Measurements from ENCODE around the gene GRAMD2B. TPM values are rescaled to one million over a fixed set of nuclear protein-coding genes. Genes with fewer than 3 reads are reported as not detected.

The GRAMD2B gene
- total RNA-seq, 1 donor from 2014 or later: 13.7 TPM

GRCh38 chr5:126523818-126524510 is 100.8 kb downstream of the GRAMD2B start:
- Histone ChIP-seq H3K4me1 (peaks cover 54% of the 10 kb centered on the region), H3K36me3 (no peaks in the 10 kb centered on the region), H3K27me3 (ENCODE audit: low read depth) (no peaks in the 10 kb centered on the region), H3K9me3 (no peaks in the 10 kb centered on the region), H3K4me3 (no peak overlapping the region), H3K27ac (peak overlapping the region; percentile 60)
- ATAC-seq: peak; percentile 80 to 81
- no peak for DNase-seq
- TF ChIP-seq, protein P1, sequence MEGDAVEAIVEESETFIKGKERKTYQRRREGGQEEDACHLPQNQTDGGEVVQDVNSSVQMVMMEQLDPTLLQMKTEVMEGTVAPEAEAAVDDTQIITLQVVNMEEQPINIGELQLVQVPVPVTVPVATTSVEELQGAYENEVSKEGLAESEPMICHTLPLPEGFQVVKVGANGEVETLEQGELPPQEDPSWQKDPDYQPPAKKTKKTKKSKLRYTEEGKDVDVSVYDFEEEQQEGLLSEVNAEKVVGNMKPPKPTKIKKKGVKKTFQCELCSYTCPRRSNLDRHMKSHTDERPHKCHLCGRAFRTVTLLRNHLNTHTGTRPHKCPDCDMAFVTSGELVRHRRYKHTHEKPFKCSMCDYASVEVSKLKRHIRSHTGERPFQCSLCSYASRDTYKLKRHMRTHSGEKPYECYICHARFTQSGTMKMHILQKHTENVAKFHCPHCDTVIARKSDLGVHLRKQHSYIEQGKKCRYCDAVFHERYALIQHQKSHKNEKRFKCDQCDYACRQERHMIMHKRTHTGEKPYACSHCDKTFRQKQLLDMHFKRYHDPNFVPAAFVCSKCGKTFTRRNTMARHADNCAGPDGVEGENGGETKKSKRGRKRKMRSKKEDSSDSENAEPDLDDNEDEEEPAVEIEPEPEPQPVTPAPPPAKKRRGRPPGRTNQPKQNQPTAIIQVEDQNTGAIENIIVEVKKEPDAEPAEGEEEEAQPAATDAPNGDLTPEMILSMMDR (IDR thresholded peaks at IDR 0.05): no peak
- intact Hi-C loops (cut with DNase I): no loop called here

DNA sequence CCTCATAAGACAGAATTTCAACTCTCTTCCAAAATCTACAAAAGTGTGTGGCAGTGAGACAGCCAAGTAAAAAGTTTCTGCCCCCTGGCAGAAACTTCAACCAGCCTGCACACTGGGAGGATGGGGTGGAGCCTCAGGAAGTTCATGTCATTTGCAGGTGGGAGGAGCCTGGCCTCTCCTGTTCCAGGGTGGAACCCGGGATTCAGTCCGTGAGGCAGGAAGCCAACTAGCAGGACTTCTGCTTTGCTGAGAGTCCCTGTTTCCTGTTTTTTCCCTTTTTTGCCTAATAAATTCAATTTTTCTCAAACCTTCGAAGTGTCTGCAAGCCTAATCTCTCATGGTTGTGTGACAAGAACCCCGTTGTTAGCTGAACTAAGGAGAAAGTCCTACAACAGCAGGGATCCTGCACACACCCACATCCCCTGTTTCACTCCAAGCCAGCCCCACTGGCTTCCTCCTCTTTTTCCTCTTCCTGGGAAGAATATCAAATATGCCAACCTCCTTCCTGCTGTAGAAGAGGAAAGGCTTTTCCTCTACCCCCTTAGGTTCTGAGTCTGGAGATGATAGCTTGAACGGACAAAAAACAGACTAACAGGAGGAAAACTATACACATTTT is 102.5 kb downstream of the GRAMD2B start:
- no peaks in the 10 kb centered on the region for H3K36me3 ChIP-seq
- intact Hi-C loops (cut with DNase I): no loop called here
- no peak overlapping the region for H3K4me3 ChIP-seq
- DNase-seq (peak; percentile 61), ATAC-seq (peak; percentile 51 to 56)
- TF ChIP-seq, protein P1 (IDR thresholded peaks at IDR 0.05): no peak
- H3K27ac ChIP-seq: peak overlapping the region; percentile 73
- H3K9me3 ChIP-seq: no peaks in the 10 kb centered on the region
- peaks cover 37% of the 10 kb centered on the region for H3K4me1 ChIP-seq
- H3K27me3 ChIP-seq (ENCODE audit: low read depth): no peaks in the 10 kb centered on the region

- Histone ChIP-seq H3K27me3 (ENCODE audit: low read depth) (no peaks in the 10 kb centered on the region), H3K9me3 (no peaks in the 10 kb centered on the region), H3K27ac (peak overlapping the region; percentile 73), H3K4me1 (peaks cover 29% of the 10 kb centered on the region), H3K36me3 (no peaks in the 10 kb centered on the region), H3K4me3 (no peak overlapping the region)
- intact Hi-C loops (cut with DNase I): no loop called here
- TF ChIP-seq, protein P1 (IDR thresholded peaks at IDR 0.05): no peak
- DNase-seq (no peak), ATAC-seq (no peak)
Measured at GRCh38 chr5:126526493-126526892, 103.3 kb downstream of the GRAMD2B start.

- H3K4me1 ChIP-seq: peaks cover 29% of the 10 kb centered on the region
- no peaks in the 10 kb centered on the region for H3K27me3 ChIP-seq (ENCODE audit: low read depth)
- no peaks in the 10 kb centered on the region for H3K9me3 ChIP-seq
- no peaks in the 10 kb centered on the region for H3K36me3 ChIP-seq
- no peak for DNase-seq
- no peak overlapping the region for H3K4me3 ChIP-seq
- TF ChIP-seq, protein P1 (IDR thresholded peaks at IDR 0.05): no peak
- H3K27ac ChIP-seq: no peak overlapping the region
- intact Hi-C loops (cut with DNase I): no loop called here
- ATAC-seq: no peak
Measured at GRCh38 chr5:126527158-126527557, 103.9 kb downstream of the GRAMD2B start.

GRCh38 chr5:126527892-126528291 is 104.7 kb downstream of the GRAMD2B start:
- no peak for ATAC-seq
- no peaks in the 10 kb centered on the region for H3K27me3 ChIP-seq (ENCODE audit: low read depth)
- intact Hi-C loops (cut with DNase I): no loop called here
- no peak for DNase-seq
- TF ChIP-seq, protein P1 (IDR thresholded peaks at IDR 0.05): no peak
- no peaks in the 10 kb centered on the region for H3K9me3 ChIP-seq
- no peak overlapping the region for H3K27ac ChIP-seq
- no peak overlapping the region for H3K4me3 ChIP-seq
- no peaks in the 10 kb centered on the region for H3K36me3 ChIP-seq
- peaks cover 29% of the 10 kb centered on the region for H3K4me1 ChIP-seq

All from lower lobe of right lung (tissue), 2 donors.